ENCODE results near the gene COL12A1.

GRCh38 chr6:75041381-75041780, 164.5 kb downstream of the COL12A1 start:
- TF ChIP-seq CTCF (conservative IDR thresholded peaks at IDR 0.05 in 1 of 2, IDR thresholded peaks at IDR 0.05 in 1 of 2; ENCODE audit: low read depth in 1 of 2, low read length in 2 of 2): no peak
- TF ChIP-seq EZH2 (IDR thresholded peaks at IDR 0.05; ENCODE audit: low read length, missing control alignments): no peak
